T-helper 17 cell (primary cell): ENCODE results near the gene RIMBP2. TPM values are rescaled to one million over a fixed set of nuclear protein-coding genes. Genes with fewer than 3 reads are reported as not detected.
"Not testable (repeated sequence)": the region's sequence is repeated elsewhere in the genome, so short reads cannot be mapped to it uniquely, and the experiment has no call there.

Experiments
- ATAC-seq: fragments of 150-1000 bp; cut with Tn5 transposase; 2 replicates; pipeline ENCODE4 v1.10.0; 2021; ENCODE audit warnings: mild to moderate bottlenecking, moderate library complexity
- DNase-seq, 3 donors: peaks; one replicate each; pipeline versions ENCODE4 v3.0.0 to v3.0.0-alpha.2; 2020 to 2021
- H3K9me3 ChIP-seq: one replicate; pipeline ENCODE4 v1.7.0; 2013; ENCODE audit warnings: low read length, mild to moderate bottlenecking; ENCODE audit not compliant: control insufficient read depth, poor library complexity, severe bottlenecking
- H3K27ac Mint-ChIP-seq: one replicate; pipeline ENCODE4 v1.8.0; 2022; ENCODE audit warnings: mild to moderate bottlenecking, moderate library complexity, mixed read lengths
- H3K27me3 Mint-ChIP-seq: one replicate; pipeline ENCODE4 v1.8.0; 2022; ENCODE audit warnings: mixed read lengths
- H3K36me3 Mint-ChIP-seq: one replicate; pipeline ENCODE4 v1.8.0; 2022; ENCODE audit warnings: low read depth, mixed read lengths
- H3K4me1 Mint-ChIP-seq: one replicate; pipeline ENCODE4 v1.8.0; 2022; ENCODE audit warnings: mild to moderate bottlenecking, mixed read lengths
- H3K4me3 Mint-ChIP-seq: one replicate; pipeline ENCODE4 v1.8.0; 2022; ENCODE audit warnings: mild to moderate bottlenecking, moderate library complexity, mixed read lengths
- total RNA-seq, 4 donors: library from RNA in 2 of 4; stranded (reverse) in 2 of 4; gene quantifications; one replicate each; pipeline ENCODE4 v1.2.3 and lab custom pipeline; 2022 to 2026

Gene RIMBP2
- total RNA-seq, 2 donors from 2014 or later = not detected

DNA sequence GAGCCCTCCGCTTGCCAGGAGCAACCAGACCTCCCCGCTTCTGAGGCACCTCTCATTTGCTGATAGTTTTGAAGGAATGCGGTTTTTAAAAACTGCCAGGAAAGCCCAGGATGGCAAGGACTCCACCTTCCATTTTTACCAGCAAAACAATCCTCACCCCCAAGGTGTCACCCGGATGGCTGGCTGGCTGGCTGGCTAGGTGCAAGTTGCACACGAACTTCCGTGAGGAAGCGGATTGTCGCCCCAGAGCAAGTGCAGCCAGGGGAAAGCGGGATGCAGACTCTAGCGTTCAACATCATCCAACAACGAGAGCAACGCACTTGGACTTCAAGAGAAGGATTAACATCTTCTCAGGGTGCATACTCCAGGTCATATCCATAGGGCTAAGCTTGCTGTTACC is 125.4 kb downstream of the RIMBP2 start:
- H3K9me3 ChIP-seq = no peaks in the 10 kb centered on the region
- DNase-seq (no peak), ATAC-seq (no peak)
- Mint-ChIP-seq H3K27me3 (no peaks in the 10 kb centered on the region), H3K27ac (no peak overlapping the region), H3K4me1 (no peaks in the 10 kb centered on the region), H3K36me3 (peaks cover 3% of the 10 kb centered on the region), H3K4me3 (no peak overlapping the region)

DNA sequence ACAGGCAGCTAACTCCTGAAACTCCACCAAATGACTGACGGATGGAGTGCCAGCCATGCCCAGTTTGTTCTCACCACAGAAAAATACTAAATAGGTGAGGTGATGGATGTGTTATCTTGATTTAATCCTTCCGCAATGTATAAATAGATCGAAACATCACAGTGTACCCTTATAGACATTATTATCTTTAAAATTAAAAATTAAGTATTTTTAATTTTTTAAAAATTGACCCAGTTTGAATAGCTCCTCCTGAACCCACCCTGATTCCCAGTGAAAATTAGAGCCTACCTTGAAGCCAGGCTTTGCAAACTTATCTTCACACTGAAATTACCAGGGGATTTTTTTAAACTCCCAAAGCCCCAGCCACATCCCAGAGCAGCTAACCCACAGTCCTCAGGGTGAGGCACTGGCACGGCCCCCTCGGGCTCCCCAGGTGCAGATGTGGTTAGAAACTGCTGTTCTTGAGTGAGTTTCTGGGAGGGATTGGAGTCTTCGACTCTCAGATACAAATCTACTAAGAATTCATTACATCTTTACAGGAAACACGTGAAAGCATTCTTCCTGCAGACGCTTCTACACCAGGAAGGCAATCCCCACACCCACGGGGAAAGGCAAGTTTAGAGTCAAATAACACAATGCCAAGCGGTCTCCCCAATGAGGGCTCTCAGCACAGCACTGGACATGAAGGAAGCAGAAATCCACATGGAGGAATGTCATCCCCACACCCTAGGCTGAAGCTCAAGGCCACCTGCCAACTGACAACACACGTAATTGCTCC is 126.4 kb downstream of the RIMBP2 start:
- DNase-seq (no peak), ATAC-seq (no peak)
- Mint-ChIP-seq H3K4me3 (no peak overlapping the region), H3K27me3 (no peaks in the 10 kb centered on the region), H3K4me1 (no peaks in the 10 kb centered on the region), H3K36me3 (peaks cover 3% of the 10 kb centered on the region), H3K27ac (no peak overlapping the region)
- no peaks in the 10 kb centered on the region for H3K9me3 ChIP-seq

DNA sequence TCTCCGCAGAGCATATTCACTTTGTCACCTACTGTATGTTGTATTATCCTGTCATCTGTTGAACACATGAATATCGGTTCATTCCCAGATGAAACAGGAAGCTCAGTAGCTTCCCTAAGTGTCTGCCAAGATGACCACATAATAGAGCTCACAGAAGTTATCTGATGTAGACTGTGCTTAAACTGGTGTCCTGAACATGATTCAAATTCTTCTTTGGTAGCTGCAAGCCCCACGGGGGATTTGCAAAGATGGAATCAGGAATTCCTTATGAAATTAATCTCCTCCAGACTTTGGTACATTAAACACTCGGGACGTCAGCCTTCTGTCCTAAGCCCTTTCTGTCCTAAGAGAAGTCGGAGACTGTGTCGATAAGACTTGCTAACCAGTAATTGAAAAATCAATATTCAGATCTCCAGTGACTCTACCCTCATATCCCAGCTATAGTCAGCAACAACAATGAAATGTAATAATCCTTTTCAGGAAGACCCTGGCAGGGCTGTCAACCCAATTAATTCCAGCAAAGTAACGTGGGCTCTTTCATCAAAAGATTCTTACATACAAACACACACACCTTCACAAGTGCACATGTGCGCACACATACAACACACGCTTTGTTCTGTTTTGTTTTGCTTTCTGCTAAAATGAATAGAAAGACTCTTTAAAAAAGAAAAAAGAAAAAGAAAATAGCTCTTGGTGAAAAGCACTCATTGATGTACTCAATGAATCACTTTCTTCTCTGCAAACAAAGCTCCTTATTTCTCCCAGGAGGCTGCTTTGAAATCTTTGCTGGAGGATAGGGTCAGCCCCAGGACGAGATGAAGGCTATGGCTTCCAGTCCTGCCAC is 127.2 kb downstream of the RIMBP2 start:
- H3K9me3 ChIP-seq = no peaks in the 10 kb centered on the region
- no peak for ATAC-seq
- Mint-ChIP-seq H3K27ac (no peak overlapping the region), H3K27me3 (no peaks in the 10 kb centered on the region), H3K4me3 (no peak overlapping the region), H3K4me1 (no peaks in the 10 kb centered on the region), H3K36me3 (peaks cover 3% of the 10 kb centered on the region)
- no peak for DNase-seq

DNA sequence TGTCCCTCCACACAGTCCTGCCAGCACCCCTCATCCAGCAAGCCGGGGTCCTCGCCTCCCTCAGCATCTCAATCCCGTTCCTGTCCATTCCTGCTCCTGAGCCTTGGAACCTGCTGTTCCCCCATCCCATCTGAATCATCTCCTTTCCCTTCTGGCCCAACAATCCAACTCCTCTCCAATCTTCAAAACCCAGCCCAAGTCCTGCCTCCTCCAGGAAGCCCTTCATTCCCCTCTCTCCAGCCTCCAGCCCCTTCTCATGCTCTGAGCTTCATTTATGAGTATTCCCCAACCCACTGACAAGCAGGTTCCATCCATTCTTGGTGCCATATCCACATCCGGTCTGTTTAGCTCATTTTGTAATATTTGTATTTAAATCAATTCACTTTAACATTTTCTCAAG is 128.1 kb downstream of the RIMBP2 start:
- ATAC-seq (no peak), DNase-seq (no peak)
- Mint-ChIP-seq H3K27me3 (no peaks in the 10 kb centered on the region), H3K27ac (no peak overlapping the region), H3K36me3 (peaks cover 3% of the 10 kb centered on the region), H3K4me1 (no peaks in the 10 kb centered on the region), H3K4me3 (no peak overlapping the region)
- no peaks in the 10 kb centered on the region for H3K9me3 ChIP-seq

DNA sequence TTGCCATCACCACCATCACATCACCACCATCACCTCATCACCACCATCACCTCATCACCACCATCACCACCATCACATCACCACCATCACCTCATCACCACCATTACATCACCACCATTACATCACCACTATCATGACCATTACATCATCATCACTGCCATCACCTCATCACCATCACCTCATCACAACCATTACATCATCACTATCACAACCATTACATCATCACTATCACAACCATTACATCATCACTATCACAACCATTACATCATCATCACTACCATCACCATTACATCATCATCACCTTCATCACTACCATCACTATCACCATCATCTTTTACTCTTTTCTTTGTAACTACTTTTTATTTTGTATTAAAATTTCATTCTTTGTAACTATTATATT is 131.6 kb downstream of the RIMBP2 start:
- not testable (repeated sequence) for DNase-seq, H3K36me3 Mint-ChIP-seq, ATAC-seq, H3K27ac Mint-ChIP-seq, H3K9me3 ChIP-seq, H3K4me3 Mint-ChIP-seq, H3K27me3 Mint-ChIP-seq, H3K4me1 Mint-ChIP-seq

DNA sequence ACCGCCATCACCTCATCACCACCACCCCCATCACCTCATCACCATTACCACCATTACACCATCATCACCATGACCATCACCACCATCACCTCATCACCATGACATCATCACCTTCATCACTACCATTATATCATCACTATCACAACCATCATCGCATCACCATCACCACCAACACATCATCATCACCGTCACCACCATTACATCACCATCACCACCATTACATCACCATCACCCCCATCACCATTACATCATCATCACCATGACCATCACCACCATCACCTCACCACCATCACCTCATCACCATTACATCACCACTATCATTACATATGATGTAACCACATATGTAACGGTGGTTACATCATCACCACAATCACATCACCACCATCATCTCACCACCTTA is 132.3 kb downstream of the RIMBP2 start:
- no peaks in the 10 kb centered on the region for H3K9me3 ChIP-seq
- H3K4me1 Mint-ChIP-seq = no peaks in the 10 kb centered on the region
- ATAC-seq (no peak), DNase-seq (no peak)
- H3K27me3 Mint-ChIP-seq = no peaks in the 10 kb centered on the region
- H3K27ac Mint-ChIP-seq = no peak overlapping the region
- no peak overlapping the region for H3K4me3 Mint-ChIP-seq
- H3K36me3 Mint-ChIP-seq = peaks cover 3% of the 10 kb centered on the region

DNA sequence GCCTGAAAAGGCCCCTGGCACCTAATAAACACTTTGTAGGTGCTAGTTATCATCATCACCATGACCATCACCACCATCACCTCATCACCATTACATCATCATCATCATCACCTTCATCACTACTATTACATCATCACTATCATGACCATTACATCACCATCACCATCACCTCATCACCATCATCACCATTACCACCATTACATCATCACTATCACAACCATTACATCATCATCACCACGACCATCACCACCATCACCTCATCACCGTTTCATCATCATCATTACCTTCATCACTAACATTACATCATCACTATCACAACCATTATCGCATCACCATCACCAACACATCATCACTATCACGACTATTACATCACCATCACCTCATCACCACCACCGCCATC is 132.8 kb downstream of the RIMBP2 start:
- Mint-ChIP-seq H3K4me1 (no peaks in the 10 kb centered on the region), H3K27me3 (no peaks in the 10 kb centered on the region), H3K4me3 (no peak overlapping the region), H3K36me3 (peaks cover 3% of the 10 kb centered on the region), H3K27ac (no peak overlapping the region)
- ATAC-seq (no peak), DNase-seq (no peak)
- H3K9me3 ChIP-seq = no peaks in the 10 kb centered on the region

DNA sequence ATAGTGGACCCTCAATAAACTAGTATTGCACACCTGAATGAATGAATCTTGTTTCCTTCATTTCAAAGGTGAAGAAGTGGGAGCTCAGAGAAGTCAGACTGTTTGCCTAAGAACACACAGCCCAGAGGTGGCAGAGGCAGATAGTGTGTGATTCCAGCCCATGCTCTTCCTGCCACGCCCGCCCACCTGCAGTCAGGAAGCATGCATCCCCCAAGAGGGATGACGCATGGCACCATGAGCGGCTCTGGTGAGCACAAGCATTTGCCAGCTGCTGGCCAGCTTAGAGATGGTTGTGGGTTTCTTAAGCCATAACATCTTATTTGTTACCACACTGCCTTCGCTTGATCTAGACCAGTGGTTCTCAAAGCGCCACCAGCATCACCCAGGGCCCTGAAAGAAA is 133.8 kb downstream of the RIMBP2 start:
- Mint-ChIP-seq H3K4me3 (no peak overlapping the region), H3K36me3 (no peaks in the 10 kb centered on the region), H3K27ac (no peak overlapping the region), H3K4me1 (no peaks in the 10 kb centered on the region), H3K27me3 (no peaks in the 10 kb centered on the region)
- no peaks in the 10 kb centered on the region for H3K9me3 ChIP-seq
- ATAC-seq (no peak), DNase-seq (no peak)

DNA sequence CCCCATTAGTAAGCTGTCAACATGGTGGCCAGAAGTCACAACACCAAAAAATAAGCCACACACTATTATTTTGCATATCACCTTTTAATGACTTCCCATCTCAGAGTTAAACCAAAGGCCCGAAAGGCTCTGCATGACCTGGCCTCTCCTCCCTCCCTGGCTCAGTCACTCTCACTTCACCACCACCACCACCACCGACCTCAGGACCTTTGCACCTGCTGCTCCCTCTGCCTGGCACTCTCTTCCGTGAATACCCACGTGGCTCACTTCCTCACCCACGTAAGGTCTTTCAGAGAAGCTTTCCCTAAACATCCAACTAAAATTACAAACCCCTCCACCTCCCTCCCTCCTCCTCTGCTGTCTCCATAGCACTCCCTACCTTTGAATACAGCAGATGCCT is 134.3 kb downstream of the RIMBP2 start:
- H3K27ac Mint-ChIP-seq = no peak overlapping the region
- no peak overlapping the region for H3K4me3 Mint-ChIP-seq
- ATAC-seq = no peak
- H3K36me3 Mint-ChIP-seq = no peaks in the 10 kb centered on the region
- no peak for DNase-seq
- no peaks in the 10 kb centered on the region for H3K9me3 ChIP-seq
- H3K27me3 Mint-ChIP-seq = no peaks in the 10 kb centered on the region
- H3K4me1 Mint-ChIP-seq = no peaks in the 10 kb centered on the region

DNA sequence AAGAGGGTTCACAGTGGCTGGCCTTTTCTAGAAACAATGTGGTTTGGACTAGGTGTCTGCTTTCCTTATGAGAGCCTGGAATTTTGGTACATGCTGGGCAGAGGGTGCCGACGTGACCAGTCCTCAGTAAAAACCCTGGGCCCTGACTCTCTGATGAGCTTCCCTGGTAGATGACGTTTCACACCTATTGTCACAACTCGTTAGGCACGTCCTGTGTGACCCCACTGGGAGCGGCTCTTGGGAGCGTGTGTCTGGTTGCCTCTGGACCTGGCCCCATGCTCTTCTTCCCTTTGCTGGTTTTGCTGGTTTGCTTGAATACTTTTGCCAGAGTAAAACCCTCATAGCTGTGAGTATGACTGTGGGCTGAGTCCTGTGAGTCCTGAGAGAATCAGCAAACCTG is 136.9 kb downstream of the RIMBP2 start:
- DNase-seq = no peak
- Mint-ChIP-seq H3K4me1 (no peaks in the 10 kb centered on the region), H3K36me3 (no peaks in the 10 kb centered on the region), H3K27me3 (no peaks in the 10 kb centered on the region), H3K4me3 (no peak overlapping the region), H3K27ac (no peak overlapping the region)
- no peaks in the 10 kb centered on the region for H3K9me3 ChIP-seq
- no peak for ATAC-seq

DNA sequence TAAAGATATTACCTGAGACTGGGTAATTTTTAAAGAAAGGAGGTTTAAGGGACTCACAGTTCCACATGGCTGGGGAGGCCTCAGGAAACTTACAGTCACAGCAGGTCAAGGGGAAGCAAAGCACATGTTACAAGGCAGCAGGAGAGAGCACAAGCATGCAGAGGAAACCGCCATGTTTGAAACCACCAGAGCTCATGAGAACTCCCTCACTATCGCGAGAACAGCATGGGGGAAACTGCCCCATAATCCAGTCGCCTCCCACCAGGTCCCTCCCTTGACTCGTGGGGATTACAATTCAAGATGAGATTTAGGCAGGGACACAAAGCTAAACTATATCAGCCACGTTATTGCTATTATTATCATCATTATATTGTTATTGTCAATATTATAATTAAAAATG is 138.7 kb downstream of the RIMBP2 start:
- ATAC-seq = no peak
- H3K27ac Mint-ChIP-seq = no peak overlapping the region

DNA sequence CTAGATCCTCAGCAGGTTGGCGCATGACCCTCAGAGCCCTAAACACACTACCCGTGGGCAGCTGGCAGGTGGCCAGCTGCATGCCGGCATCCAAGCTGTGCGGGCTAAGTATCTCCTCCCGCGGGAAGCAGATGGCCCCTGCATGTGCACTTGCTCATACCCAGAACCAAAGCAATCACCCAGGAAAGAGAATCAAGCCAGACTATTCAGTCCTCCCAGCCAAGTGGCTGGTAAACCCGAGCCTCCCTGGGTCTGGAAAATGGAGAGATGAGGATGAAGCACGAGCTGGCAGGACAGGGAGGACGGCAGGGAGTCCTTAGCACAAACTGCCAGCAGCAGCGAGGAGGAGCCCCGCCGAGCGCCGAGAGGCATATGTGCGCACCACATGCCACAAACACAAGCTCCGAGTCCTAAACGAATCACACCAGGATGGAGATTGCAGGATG is 139.7 kb downstream of the RIMBP2 start:
- peaks cover 6% of the 10 kb centered on the region for H3K27me3 Mint-ChIP-seq
- DNase-seq (no peak), ATAC-seq (no peak)
- no peak overlapping the region for H3K27ac Mint-ChIP-seq
- no peaks in the 10 kb centered on the region for H3K36me3 Mint-ChIP-seq
- no peaks in the 10 kb centered on the region for H3K4me1 Mint-ChIP-seq
- H3K9me3 ChIP-seq = no peaks in the 10 kb centered on the region
- no peak overlapping the region for H3K4me3 Mint-ChIP-seq

More for the DNA sequence above, 138.7 kb downstream of the RIMBP2 start:
- DNase-seq = no peak
- H3K4me1 Mint-ChIP-seq = no peaks in the 10 kb centered on the region
- H3K36me3 Mint-ChIP-seq = no peaks in the 10 kb centered on the region
- H3K4me3 Mint-ChIP-seq = no peak overlapping the region
- H3K27me3 Mint-ChIP-seq = peaks cover 5% of the 10 kb centered on the region
- H3K9me3 ChIP-seq = no peaks in the 10 kb centered on the region

DNA sequence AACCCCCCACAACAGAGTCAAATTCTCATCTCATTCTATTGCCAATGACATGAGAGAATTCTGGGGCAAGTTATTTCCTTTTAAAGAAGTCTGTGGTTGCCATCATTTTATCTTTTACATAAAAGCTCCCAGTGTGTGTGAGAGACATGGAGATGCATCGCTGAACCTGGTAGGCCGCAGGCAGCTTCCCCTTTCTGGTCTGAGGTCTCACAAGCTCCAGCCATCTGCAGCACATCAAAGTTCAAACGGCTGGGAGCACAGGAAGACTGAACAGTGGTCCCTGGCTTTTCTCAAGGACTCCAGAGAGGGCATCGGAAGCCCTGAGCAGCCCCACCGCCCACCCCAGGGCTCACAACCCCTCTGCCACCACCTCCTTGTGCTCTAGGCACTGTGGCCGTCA is 141.7 kb downstream of the RIMBP2 start:
- ATAC-seq = no peak
- Mint-ChIP-seq H3K4me1 (no peaks in the 10 kb centered on the region), H3K4me3 (no peak overlapping the region), H3K36me3 (no peaks in the 10 kb centered on the region), H3K27me3 (peaks cover 6% of the 10 kb centered on the region), H3K27ac (no peak overlapping the region)
- DNase-seq = no peak
- no peaks in the 10 kb centered on the region for H3K9me3 ChIP-seq

DNA sequence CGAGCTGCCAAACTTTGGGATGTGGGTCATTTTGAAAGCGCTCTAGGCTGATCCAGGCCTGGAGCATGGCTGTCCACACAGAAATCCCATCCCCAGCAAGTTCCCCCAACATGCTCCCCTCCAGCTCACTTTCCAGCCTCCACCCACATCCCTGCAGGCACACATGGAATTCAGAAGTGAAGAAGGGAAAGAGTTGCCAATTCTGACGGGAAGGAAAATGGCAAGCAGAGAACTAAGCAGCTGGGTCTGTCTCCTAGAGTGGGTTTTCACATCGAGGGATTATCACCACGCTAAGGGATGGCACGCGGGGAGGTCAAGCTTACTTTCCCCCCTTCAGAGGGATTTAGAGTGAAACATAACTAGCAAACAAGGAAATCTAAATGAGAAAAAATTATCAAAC is 142.3 kb downstream of the RIMBP2 start:
- H3K9me3 ChIP-seq = no peaks in the 10 kb centered on the region
- ATAC-seq (no peak), DNase-seq (no peak)
- Mint-ChIP-seq H3K27me3 (peaks cover 6% of the 10 kb centered on the region), H3K4me1 (no peaks in the 10 kb centered on the region), H3K4me3 (no peak overlapping the region), H3K27ac (no peak overlapping the region), H3K36me3 (no peaks in the 10 kb centered on the region)
